Measurements from ENCODE around the gene TUBB4B.
A peak's percentile ranks its signal among the peaks of the same experiment; 100 is the strongest.

TUBB4B gene

DNA sequence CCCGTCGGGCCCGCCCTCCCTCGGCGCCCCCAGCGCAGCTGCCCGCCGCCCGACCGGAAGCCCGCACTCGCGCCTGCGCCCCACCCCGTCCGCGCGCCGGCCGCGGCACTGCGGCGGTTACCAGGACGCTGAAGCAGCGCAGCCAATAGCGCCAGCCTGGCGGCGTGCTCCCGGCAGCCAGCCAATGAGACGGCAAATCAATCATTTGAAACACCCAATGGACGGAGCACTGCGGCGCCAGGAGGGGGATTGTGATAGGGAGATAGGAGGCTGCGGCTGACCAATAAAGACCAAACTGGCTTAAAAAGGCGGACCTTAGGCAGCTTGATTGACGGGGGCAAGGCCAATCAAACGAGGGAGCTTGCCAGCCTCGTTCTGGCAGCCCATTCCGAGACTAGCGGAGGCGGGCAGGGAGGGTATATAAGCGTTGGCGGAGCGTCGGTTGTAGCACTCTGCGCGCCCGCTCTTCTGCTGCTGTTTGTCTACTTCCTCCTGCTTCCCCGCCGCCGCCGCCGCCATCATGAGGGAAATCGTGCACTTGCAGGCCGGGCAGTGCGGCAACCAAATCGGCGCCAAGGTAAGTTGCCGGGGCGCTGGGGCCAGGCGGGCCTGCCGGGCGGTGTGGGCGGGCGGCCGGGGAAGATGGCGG lies at the start of gene TUBB4B:
Gene TUBB4B, plus strand, starts transcription at position 447 of the 649 bp plus-strand sequence. Its CDS starts 74 bp downstream, at position 521.
- DNase-seq, result peak; percentile 100

- DNase-seq, result no peak
Observed at GRCh38 chr9:137191691-137192447, 49.2 kb upstream of the TUBB4B start.

DNA sequence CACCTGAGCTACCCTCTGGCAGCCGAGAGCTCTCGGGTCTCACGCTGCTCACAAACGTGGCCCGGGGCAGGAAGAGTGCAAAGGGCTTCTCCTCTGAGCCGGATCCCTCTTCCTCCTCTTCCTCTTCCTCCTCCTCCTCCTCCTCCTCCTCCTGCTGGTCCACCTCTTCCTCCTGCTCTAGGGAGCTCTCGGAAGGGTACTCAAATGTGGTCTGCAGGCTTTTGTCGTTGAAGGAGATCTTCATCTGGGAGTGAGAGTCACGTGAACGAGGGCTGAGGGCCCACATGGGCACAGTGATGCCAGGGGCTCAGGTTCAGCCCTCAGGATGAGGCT lies 48.7 kb upstream of the TUBB4B start:
- no peak for DNase-seq

- DNase-seq, result no peak
Observed at GRCh38 chr9:137192859-137193258, 48.2 kb upstream of the TUBB4B start.

GRCh38 chr9:137193771-137194170 lies 47.3 kb upstream of the TUBB4B start:
- no peak for DNase-seq

GRCh38 chr9:137194388-137194787 lies 46.7 kb upstream of the TUBB4B start:
- DNase-seq, result no peak

- DNase-seq, result no peak
Observed at GRCh38 chr9:137194909-137195308, 46.2 kb upstream of the TUBB4B start.

DNA sequence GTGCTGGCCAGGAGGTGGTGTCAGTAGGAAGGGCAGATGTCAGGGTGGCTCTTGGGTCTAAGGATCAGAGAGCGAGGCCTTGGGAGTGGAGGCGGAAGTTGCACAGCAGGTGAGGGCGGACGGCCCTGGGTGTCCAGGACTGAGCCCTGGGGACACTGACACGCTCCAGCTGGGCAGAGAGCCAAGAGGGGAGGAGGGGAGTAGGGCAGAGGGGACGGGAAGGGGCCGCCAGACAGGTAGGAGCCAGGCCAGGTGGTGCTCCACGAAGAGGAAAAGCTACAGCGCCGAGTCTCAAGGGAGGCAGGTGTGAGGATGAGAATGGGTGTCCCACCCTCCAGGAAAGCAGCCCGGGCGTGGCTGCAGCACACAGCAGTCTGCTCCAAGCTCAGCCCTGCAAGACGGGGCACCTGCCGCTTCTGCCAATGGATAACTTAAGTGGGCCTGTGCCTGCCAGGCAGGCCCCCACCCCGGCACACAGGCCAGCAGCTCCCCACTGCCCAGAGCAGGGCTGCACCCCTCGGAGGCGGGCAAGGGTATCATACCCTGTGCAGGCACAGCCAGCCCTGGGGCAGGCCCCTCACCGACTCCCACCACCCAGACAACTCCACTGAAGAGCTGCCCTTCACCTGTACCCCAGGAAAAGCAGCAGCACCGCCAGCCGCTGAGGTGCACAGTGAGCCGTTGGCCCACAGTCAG lies 45.4 kb upstream of the TUBB4B start:
- DNase-seq, result no peak

DNA sequence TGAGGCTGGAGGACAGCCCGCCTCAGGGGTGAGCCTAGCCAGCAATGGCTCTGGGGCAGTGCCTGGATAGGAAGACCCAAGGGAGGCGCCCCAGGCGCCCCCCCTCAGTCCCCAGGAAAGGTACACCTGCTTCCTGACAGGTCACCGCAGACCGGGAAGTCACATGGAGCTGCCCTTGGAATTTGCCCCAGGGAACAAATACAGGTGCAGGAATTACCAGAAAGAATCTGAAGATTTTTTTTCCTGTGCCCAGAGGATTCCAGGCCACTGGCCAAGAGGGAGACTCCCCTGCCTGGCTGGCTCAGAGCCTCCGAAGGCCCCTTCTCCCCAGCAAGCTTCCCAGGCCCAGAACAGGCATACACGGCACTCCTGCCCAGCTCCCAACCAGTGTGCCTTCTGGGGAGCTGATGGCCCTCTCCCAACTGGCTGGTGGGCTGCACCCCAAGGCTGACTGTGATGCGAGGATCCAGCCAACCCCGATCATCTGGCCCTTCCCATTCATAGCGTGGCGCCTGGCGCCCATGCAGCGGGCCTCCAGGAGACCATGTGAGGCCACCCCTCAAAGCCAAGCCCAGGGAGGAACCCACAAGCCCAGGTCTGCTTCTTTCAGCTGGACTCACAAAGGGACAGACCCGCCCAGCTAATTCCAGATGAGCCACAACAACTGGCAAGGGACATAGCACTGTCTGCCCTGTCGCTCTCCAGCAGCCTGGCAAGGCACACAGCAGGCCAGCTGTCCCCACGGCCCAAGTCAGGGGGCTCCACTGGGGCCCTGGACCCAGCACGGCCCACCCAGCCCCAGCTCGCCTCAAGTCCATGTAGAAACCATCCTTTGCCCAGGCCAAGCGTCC lies 42.8 kb upstream of the TUBB4B start:
- DNase-seq, result no peak

DNA sequence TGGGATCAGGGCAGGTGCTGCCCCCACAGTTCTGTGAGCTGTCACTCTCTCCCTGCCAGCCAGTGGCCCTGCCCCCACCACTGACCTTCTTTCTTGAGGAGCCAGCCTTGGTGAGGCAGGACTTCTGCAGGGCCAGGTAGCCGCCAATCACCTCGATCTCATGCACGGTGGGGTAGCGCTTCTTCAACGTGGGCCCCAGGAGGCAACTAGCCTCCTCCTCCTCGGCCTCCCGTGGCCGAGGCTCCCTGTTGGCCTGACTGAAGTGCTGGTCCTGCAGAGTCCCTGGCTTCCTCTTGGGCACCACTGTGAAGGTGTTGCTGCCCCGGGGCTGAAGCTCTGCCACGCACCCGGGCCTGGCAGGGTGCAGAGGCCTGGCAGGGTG lies 42.2 kb upstream of the TUBB4B start:
- DNase-seq, result no peak

- DNase-seq, result no peak
Observed at GRCh38 chr9:137199411-137200121, 41.5 kb upstream of the TUBB4B start.

GRCh38 chr9:137200311-137201204 lies 40.5 kb upstream of the TUBB4B start, which contains the start of gene TPRN:
Gene TPRN, minus strand, starts transcription at chr9:137200741. Its CDS starts 30 bp downstream, at chr9:137200711.
- peak; percentile 99 for DNase-seq

GRCh38 chr9:137201205-137201868 lies 39.8 kb upstream of the TUBB4B start:
- no peak for DNase-seq

GRCh38 chr9:137202966-137203365 lies 38.1 kb upstream of the TUBB4B start:
- DNase-seq, result no peak

DNA sequence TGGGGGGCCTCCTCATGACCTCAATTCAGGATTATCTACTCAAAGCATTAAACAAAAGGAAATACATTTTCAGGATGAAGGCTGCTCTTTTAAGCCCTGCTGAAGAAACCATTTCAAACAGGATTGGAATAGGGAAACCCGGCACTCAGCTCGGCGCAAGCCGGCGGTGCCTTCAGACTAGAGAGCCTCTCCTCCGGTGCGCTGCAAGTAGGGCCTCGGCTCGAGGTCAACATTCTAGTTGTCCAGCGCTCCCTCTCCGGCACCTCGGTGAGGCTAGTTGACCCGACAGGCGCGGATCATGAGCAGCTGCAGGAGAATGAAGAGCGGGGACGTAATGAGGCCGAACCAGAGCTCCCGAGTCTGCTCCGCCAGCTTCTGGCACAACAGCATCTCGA lies 36.4 kb upstream of the TUBB4B start:
- no peak for DNase-seq

- DNase-seq, result peak; percentile 91
Observed at GRCh38 chr9:137205126-137206069, 35.7 kb upstream of the TUBB4B start, which contains the start of the genes NDOR1 and TMEM203. Gene NDOR1, plus strand, starts transcription at chr9:137205700. Its CDS starts 78 bp downstream, at chr9:137205778. Gene TMEM203, minus strand, starts transcription at chr9:137205648. Its CDS starts 234 bp downstream, at chr9:137205414.

DNA sequence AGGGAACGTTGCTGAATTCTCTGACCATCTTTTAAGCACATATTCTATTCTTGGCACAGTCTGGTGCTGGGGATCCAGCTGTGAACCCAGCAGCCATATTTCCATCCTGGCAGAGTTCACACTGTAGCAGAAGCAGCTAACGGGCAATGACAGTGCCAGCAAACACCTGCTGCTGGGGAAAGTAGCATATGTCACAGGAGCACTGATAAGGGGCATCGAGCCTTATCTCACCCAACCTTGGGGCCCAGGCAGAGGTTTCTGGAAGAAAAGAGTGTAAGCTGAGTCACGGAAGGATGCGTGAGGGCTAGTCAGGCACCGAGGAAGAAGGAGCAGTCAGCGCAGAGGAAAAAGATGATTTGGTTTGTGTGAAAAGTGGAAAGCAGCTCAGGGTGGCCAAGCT lies 34.5 kb upstream of the TUBB4B start:
- DNase-seq, result no peak

DNA sequence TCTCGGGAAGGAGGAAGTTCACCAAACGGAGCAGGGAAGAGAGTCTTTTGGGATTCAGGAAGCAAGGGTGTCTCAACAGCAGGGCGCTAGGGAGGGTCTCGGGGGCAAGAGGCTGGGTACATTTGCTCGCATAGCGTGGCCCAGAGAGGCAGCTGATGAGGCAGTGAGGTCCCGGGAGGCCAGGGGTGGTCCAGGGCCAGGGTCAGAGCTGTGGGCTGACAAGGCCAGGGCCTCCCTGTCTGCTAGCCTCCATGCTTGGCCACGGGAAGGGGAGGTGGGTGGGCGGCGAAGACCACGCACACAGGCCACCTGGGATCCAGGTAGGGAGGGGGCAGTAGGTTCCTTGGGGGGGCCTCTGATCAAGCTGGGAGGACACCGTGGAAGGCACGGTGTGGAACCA lies 29.6 kb upstream of the TUBB4B start:
- DNase-seq, result no peak

DNA sequence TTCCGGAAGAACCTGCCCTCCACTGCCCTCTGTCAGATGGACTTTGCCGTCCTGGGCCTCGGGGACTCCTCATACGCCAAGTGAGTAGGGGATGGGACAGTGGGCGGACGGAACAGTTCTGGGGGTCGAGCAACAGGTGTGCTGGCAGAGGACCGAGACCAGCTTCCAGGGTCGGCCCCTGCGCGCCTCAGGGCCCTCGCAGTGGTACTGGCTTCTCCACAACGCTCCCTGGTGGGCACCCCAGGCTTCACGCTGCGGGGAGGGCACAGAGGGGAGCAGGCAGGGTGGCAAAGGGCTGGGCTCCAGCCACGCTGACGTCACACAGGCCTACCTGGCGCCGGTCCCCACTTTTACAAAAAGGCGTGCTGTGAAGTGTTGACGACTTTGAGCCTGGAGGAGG lies 28.6 kb upstream of the TUBB4B start:
- DNase-seq, result no peak
